HG03139 (cell line): ENCODE results near the gene MPDZ.

Experiments used
- ATAC-seq: cut with Tn5 transposase; IDR thresholded peaks from one replicate; pipeline ENCODE4 v1.9.1; 2021; ENCODE audit not compliant: unreplicated experiment

MPDZ gene

GRCh38 chr9:13186091-13186490, 93.4 kb downstream of the MPDZ start:
- no peak for ATAC-seq

DNA sequence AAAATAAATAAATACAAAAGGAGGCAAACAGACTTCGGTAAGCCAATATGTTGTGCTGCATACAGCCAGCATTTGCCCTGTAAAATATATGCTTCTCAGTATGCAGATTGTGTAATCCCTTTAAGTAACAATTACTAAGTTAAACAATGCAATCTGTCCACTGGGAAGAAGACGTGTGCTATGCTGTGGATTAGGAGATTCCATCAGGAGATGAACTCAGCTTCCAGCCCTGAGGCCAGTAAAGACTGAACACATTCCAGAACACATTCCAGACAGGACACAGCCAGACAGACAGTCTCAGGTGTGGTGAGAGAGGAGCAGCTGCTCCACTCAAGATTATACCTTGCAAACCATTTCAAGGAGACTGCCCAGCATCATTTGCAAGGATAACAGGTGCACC, 97.8 kb downstream of the MPDZ start:
- ATAC-seq: no peak

DNA sequence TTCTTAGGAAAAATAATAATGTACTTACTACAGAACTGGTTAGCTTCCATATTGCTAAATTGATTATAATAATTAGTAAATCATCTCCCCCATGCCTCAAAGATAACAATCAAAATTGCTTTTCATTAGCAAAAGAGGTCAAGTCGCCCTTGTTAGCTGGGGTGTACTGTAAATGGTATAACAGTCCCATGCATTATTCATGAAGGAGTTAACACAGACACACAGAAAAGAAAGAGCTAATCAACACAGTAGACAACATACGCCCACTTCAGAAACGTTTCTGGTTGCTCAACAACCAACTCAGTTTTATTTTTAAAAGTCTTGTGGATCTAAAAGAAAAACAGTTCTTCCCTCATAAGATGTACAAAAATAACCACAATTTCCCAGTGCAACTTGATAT, 100.2 kb downstream of the MPDZ start:
- no peak for ATAC-seq

GRCh38 chr9:13175732-13176131, 103.8 kb downstream of the MPDZ start:
- ATAC-seq: no peak

GRCh38 chr9:13174906-13175639, 104.4 kb downstream of the MPDZ start:
- no peak for ATAC-seq

- ATAC-seq: no peak
These were observed 105.9 kb downstream of the MPDZ start for GRCh38 chr9:13173553-13173952.

DNA sequence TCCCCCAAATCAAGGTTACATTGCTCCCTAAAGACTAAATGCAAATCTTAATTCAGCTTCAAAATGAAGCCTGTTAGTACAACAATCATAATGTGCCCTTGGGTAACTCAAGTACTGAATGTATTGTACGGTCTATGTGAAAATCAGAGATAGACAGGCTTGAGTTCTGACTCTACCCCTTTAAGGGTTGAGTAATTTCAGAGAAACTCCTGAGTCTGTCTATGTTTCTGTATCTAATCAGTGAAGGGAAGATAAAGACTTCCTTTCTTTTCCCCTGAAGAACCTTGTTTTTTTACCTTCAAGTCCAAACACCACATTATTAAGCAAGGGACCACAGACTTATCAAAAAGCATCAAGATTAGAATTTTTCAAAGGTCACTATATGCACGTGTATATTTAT, 108.2 kb downstream of the MPDZ start:
- ATAC-seq: no peak

- no peak for ATAC-seq
These were observed 112.5 kb downstream of the MPDZ start for GRCh38 chr9:13166996-13167395.

GRCh38 chr9:13165956-13166355, 113.5 kb downstream of the MPDZ start:
- ATAC-seq: no peak

- no peak for ATAC-seq
These were observed 114.1 kb downstream of the MPDZ start for GRCh38 chr9:13165236-13165945.

GRCh38 chr9:13163946-13164345, 115.5 kb downstream of the MPDZ start:
- no peak for ATAC-seq

- ATAC-seq: no peak
These were observed 116.2 kb downstream of the MPDZ start for GRCh38 chr9:13163287-13163686.

GRCh38 chr9:13160051-13160450, 119.4 kb downstream of the MPDZ start:
- ATAC-seq: no peak

GRCh38 chr9:13158986-13159385, 120.5 kb downstream of the MPDZ start:
- no peak for ATAC-seq

GRCh38 chr9:13151489-13151888, 128.0 kb downstream of the MPDZ start:
- no peak for ATAC-seq

DNA sequence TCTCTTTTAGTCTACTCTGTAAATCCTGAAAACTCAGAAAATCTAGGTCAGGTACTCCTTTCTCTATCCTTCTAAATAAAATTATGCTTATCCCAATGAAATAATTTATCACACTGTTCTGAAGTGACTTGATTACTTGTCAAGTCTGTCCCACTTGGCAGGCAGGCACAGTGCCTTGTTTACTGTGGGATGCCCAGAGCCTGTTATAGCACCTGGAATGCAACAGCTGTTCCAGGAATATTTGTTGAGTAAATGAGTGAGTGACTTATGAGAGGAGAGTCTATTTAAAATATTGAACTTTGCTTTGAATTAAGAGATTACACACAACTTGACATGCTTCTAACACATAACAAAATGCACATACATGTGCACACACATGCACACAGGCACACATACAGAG, 130.0 kb downstream of the MPDZ start:
- no peak for ATAC-seq

- no peak for ATAC-seq
These were observed 132.7 kb downstream of the MPDZ start for GRCh38 chr9:13146840-13147239.

DNA sequence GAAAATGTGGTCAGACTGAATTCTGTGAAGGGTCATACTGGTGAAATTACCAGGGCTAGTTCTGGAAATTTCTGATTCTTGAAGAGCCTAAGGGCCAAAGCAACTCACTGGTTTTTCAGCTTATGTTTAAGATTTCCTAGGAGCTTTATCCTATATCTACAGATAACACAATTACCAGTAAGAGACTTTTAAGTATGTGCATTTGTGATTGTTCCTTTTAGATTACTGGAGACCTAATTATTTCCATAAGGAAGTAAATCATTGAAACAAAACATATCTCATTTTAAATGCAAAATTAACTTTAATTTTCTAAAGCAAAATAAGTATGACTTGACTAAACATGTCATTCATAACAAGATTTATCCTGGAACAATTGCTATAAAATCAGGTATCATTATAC, 134.2 kb downstream of the MPDZ start:
- no peak for ATAC-seq

- ATAC-seq: no peak
These were observed 135.2 kb downstream of the MPDZ start for GRCh38 chr9:13144166-13144775.

- no peak for ATAC-seq
These were observed 136.2 kb downstream of the MPDZ start for GRCh38 chr9:13143281-13143680.

GRCh38 chr9:13142776-13143175, 136.7 kb downstream of the MPDZ start:
- no peak for ATAC-seq

GRCh38 chr9:13141629-13142028, 137.9 kb downstream of the MPDZ start:
- ATAC-seq: no peak
